B cell (primary cell): ENCODE results near the gene NFU1. TPM values are rescaled to one million over a fixed set of nuclear protein-coding genes. Genes with fewer than 3 reads are reported as not detected.
A peak's percentile ranks its signal among the peaks of the same experiment; 100 is the strongest.

Experiments
- ATAC-seq: fragments of 200-7000 bp; cut with Tn5 transposase; one replicate; pipeline ENCODE4 v1.10.0; 2021; ENCODE audit warnings: low read depth, mild to moderate bottlenecking, moderate number of reproducible peaks, moderate library complexity
- CTCF ChIA-PET: fragments of 350-600 bp; sonication (Branson Sonifier 250); formaldehyde crosslinking; loops from one replicate; lab custom pipeline; 2021; ENCODE audit warnings: antibody characterized with exemption, inconsistent platforms; lab: Charles Lee
- POLR2A ChIA-PET: fragments of 350-600 bp; sonication (Branson Sonifier 250); formaldehyde crosslinking; loops from one replicate; lab custom pipeline; 2021; ENCODE audit warnings: antibody characterized with exemption; lab: Charles Lee
- DNase-seq: peaks from one replicate; pipeline ENCODE4 v3.0.0; 2013
- H2AFZ ChIP-seq: 2 replicates; pipeline ENCODE4 v1.6.1; 2012; ENCODE audit warnings: mild to moderate bottlenecking, low read depth, low read length; ENCODE audit not compliant: insufficient read depth, poor library complexity, severe bottlenecking
- H3K27ac ChIP-seq, 2 donors: 1 replicate in 1 of 2; 2 replicates in 1 of 2; pipeline ENCODE4 v1.5.1; 2012 to 2013; ENCODE audit warnings: low read length in 2 of 2, mild to moderate bottlenecking in 2 of 2, moderate library complexity in 1 of 2
- H3K27me3 ChIP-seq, 4 experiments: fragments of 200-600 bp in 1 of 4; sonication (generic) in 1 of 4; replicated peaks in 1 of 4; 1 replicate in 2 of 4; 2 replicates in 2 of 4; pipeline versions ENCODE4 v1.6.1 to v1.7.0; 2013 to 2016; ENCODE audit warnings: low read length in 3 of 4, mild to moderate bottlenecking in 2 of 4, mixed read lengths in 1 of 4, moderate library complexity in 1 of 4; ENCODE audit not compliant: insufficient read depth in 4 of 4, control insufficient read depth in 3 of 4; ENCODE audit errors: control extremely low read depth in 1 of 4
- H3K36me3 ChIP-seq, 2 experiments: replicated peaks in 1 of 2; 1 replicate in 1 of 2; 2 replicates in 1 of 2; pipeline versions ENCODE4 v1.6.1 to v1.7.1; 2013; ENCODE audit warnings: low read length in 1 of 2; ENCODE audit not compliant: insufficient read depth in 2 of 2, control insufficient read depth in 1 of 2; ENCODE audit errors: control extremely low read depth in 1 of 2, extremely low read depth in 1 of 2
- H3K4me1 ChIP-seq, 2 donors: fragments of 200-600 bp in 1 of 2; sonication (generic) in 1 of 2; 1 replicate in 1 of 2; 2 replicates in 1 of 2; pipeline versions ENCODE4 v1.5.1 to v1.6.1; 2013 to 2017; ENCODE audit warnings: low read length in 2 of 2; ENCODE audit not compliant: control insufficient read depth in 2 of 2, insufficient read depth in 2 of 2
- H3K4me2 ChIP-seq: replicated peaks from 2 replicates; pipeline ENCODE3; 2012; ENCODE audit warnings: mild to moderate bottlenecking, low read depth, low read length; ENCODE audit not compliant: poor library complexity, severe bottlenecking
- H3K4me3 ChIP-seq, 5 experiments: fragments of 200-600 bp in 1 of 5; sonication (generic) in 1 of 5; 1 replicate in 3 of 5; 2 replicates in 2 of 5; pipeline versions ENCODE4 v1.5.1 to v1.7.0; 2011 to 2016; ENCODE audit warnings: low read length in 4 of 5, mild to moderate bottlenecking in 4 of 5, low read depth in 2 of 5, control low read depth in 1 of 5, moderate library complexity in 1 of 5; ENCODE audit not compliant: insufficient read depth in 1 of 5; ENCODE audit errors: control extremely low read depth in 1 of 5, extremely low read depth in 1 of 5
- H3K79me2 ChIP-seq: fragments of 200-600 bp; sonication (generic); one replicate; pipeline ENCODE4 v1.6.0; 2016; ENCODE audit warnings: low read length; ENCODE audit not compliant: control insufficient read depth, insufficient read depth
- H3K9ac ChIP-seq: fragments of 200-600 bp; sonication (generic); 2 replicates; pipeline ENCODE4 v1.6.1; 2017; ENCODE audit warnings: mild to moderate bottlenecking, low read length, moderate library complexity
- H3K9me3 ChIP-seq, 3 donors: one replicate each; pipeline versions ENCODE4 v1.6.1 to v1.7.1; 2013; ENCODE audit warnings: low read length in 2 of 3; ENCODE audit not compliant: control insufficient read depth in 2 of 3, insufficient read depth in 1 of 3; ENCODE audit errors: control extremely low read depth in 1 of 3
- H4K20me1 ChIP-seq: 2 replicates; pipeline ENCODE4 v1.6.0; 2012; ENCODE audit warnings: mild to moderate bottlenecking, low read length; ENCODE audit not compliant: insufficient read depth, control insufficient read depth, poor library complexity, severe bottlenecking
- H3K27ac Mint-ChIP-seq: one replicate; pipeline ENCODE4 v1.8.0; 2021; ENCODE audit warnings: mixed read lengths
- H3K27me3 Mint-ChIP-seq: one replicate; pipeline ENCODE4 v1.8.0; 2021; ENCODE audit warnings: mixed read lengths
- H3K4me1 Mint-ChIP-seq: one replicate; pipeline ENCODE4 v1.8.0; 2021; ENCODE audit warnings: mixed read lengths
- H3K4me3 Mint-ChIP-seq: one replicate; pipeline ENCODE4 v1.8.0; 2021; ENCODE audit warnings: mixed read lengths
- H3K9me3 Mint-ChIP-seq: one replicate; pipeline ENCODE4 v1.8.0; 2022; ENCODE audit warnings: mixed read lengths; ENCODE audit not compliant: insufficient read depth
- CTCF ChIP-seq: fragments of 200-600 bp; IDR thresholded peaks from one replicate; pipeline ENCODE4 v1.8.0; 2022; ENCODE audit warnings: antibody characterized with exemption, mild to moderate bottlenecking
- EZH2 ChIP-seq: IDR thresholded peaks from 2 replicates; pipeline ENCODE4 v1.6.1; 2012; ENCODE audit warnings: borderline replicate concordance, low read depth, mild to moderate bottlenecking, moderate library complexity, low read length; ENCODE audit not compliant: insufficient read depth, poor library complexity, severe bottlenecking
- WGBS: methylation state at CpG from one replicate; pipeline ENCODE4 v1.1.5; 2013; ENCODE audit warnings: missing lambda C conversion rate; ENCODE audit not compliant: insufficient coverage; 5-methylcytosine and 5-hydroxymethylcytosine counted together
- intact Hi-C: fragments of 100-400 bp; cut with micrococcal nuclease; formaldehyde crosslinking; loops from one replicate; pipeline ENCODE4 v1.10.0; 2022
- polyA minus RNA-seq: library from RNA; depleted of rRNA, polyadenylated mRNA; stranded (reverse); fragments of >200 nt; gene quantifications from 2 replicates; pipeline ENCODE4 v1.2.3, GENCODE V29; 2012
- polyA plus RNA-seq: library from polyadenylated mRNA; depleted of rRNA; stranded (reverse); fragments of >200 nt; gene quantifications from 2 replicates; pipeline ENCODE4 v1.2.3, GENCODE V29; 2012
- total RNA-seq, 2 donors: library from RNA; stranded (reverse); fragments of 120-200 nt in 1 of 2; gene quantifications; 1 replicate in 1 of 2; 2 replicates in 1 of 2; pipeline versions ENCODE4 v1.2.3 to v1.2.4, GENCODE V29; 2013 to 2022

The NFU1 gene
- total RNA-seq: 33.8 and 40.6 TPM in 2 replicates
- 53.3 TPM for total RNA-seq (2013)
- 17.1 and 19.2 TPM in 2 replicates for polyA plus RNA-seq
- polyA minus RNA-seq: 8.1 and 13.3 TPM in 2 replicates

- 1% methylated on average over 60 of the region's 60 CpGs for WGBS
- Histone ChIP-seq H3K27me3 (no peaks in the 10 kb centered on the region), H3K79me2 (peaks cover 25% of the 10 kb centered on the region), H3K9ac (peak within 1 kb of the TSS; percentile 83), H3K9me3 (peaks cover 0 to 8% (median 0%) of the 10 kb centered on the region in 3 donors), H3K27ac (peak within 1 kb of the TSS; percentile 91 to 93), H2AFZ (peak within 1 kb of the TSS; percentile 84), H4K20me1 (no peaks in the 10 kb centered on the region), H3K36me3 (no peaks in the 10 kb centered on the region), H3K4me2 (peak within 1 kb of the TSS; percentile 75), H3K4me3 (peak within 1 kb of the TSS; percentile 67 to 92 (median 78)), H3K4me1 (peaks cover 27 to 33% of the 10 kb centered on the region in 2 donors)
- Mint-ChIP-seq H3K4me1 (peaks cover 41% of the 10 kb centered on the region), H3K9me3 (no peaks in the 10 kb centered on the region), H3K27ac (peak within 1 kb of the TSS; percentile 99), H3K27me3 (no peaks in the 10 kb centered on the region), H3K4me3 (peak within 1 kb of the TSS; percentile 97)
- peak; percentile 94 for DNase-seq
- intact Hi-C loops: loop anchor here (1.0 to 10.0 kb wide), 6 partner anchors 50 to 865 kb away; partner anchors contain the start of genes AAK1, FAM136A and GFPT1
- peak; percentile 94 for ATAC-seq
- no peak for TF ChIP-seq EZH2
- TF ChIP-seq CTCF: peak; percentile 74
- POLR2A ChIA-PET: interaction anchor here (0.6 to 1.5 kb wide), 8 partner anchors 29 to 970 kb away, joined by 3 to 8 read pairs (median 4); partner anchors contain the start of genes AAK1, APLF, C2orf42 and FBXO48
- CTCF ChIA-PET: interaction anchor here (0.8 to 2.4 kb wide), 10 partner anchors 10 to 288 kb away, joined by 3 to 25 read pairs (median 3); no protein-coding TSS in a partner anchor
These were observed at the start of gene NFU1 for GRCh38 chr2:69436938-69437750. NFU1 (minus strand) TSS chr2:69437435; CDS start chr2:69437422, 13 bp downstream.

- ATAC-seq (no peak), DNase-seq (no peak)
- H2AFZ ChIP-seq: no peak overlapping the region
- POLR2A ChIA-PET: no interaction called here
- H3K4me3 ChIP-seq: no peak overlapping the region
- WGBS: 100% methylated on average over 1 of the region's 3 CpGs
- H3K4me1 ChIP-seq: no peaks in the 10 kb centered on the region
- Mint-ChIP-seq H3K9me3 (no peaks in the 10 kb centered on the region), H3K27me3 (peaks cover 3% of the 10 kb centered on the region), H3K4me3 (no peak overlapping the region), H3K27ac (no peak overlapping the region), H3K4me1 (peaks cover 9% of the 10 kb centered on the region)
- H3K36me3 ChIP-seq: no peaks in the 10 kb centered on the region
- CTCF ChIA-PET: no interaction called here
- H3K9ac ChIP-seq: no peak overlapping the region
- intact Hi-C loops: no loop called here
- H3K27me3 ChIP-seq: no peaks in the 10 kb centered on the region
- H3K4me2 ChIP-seq: no peak overlapping the region
- no peak overlapping the region for H3K27ac ChIP-seq
- TF ChIP-seq CTCF (no peak), EZH2 (no peak)
- H4K20me1 ChIP-seq: no peaks in the 10 kb centered on the region
- H3K9me3 ChIP-seq: no peaks in the 10 kb centered on the region
- H3K79me2 ChIP-seq: no peaks in the 10 kb centered on the region
These were observed 46.5 kb upstream of the NFU1 start for GRCh38 chr2:69483696-69484095.
